Bronchial epithelial cell (primary cell): ENCODE data around the gene PDZD2. TPM values are rescaled to one million over a fixed set of nuclear protein-coding genes. Genes with fewer than 3 reads are reported as not detected.

Experiments
- total RNA-seq: library from RNA; depleted of rRNA; stranded (reverse); fragments of >200 nt; gene quantifications from 2 replicates; pipeline ENCODE4 v1.2.1, GENCODE V29; 2014

PDZD2 gene
- total RNA-seq, 1 donor from 2014 or later: 1.8 TPM

Other genes with a start within 250 kb of the PDZD2 start
- 30.8 and 37.0 TPM in 2 replicates for gene DROSHA, start 107.0 kb upstream of the PDZD2 start, total RNA-seq
- gene C5orf22, start 106.8 kb upstream of the PDZD2 start, total RNA-seq: 15.5 and 15.7 TPM in 2 replicates